ENCODE measurements around the gene SLC1A1.

The SLC1A1 gene

GRCh38 chr9:4620057-4620765 is 129.9 kb downstream of the SLC1A1 start:
- no peak for DNase-seq (ENCODE audit: low read depth)

- no peak for DNase-seq (ENCODE audit: low read depth)
These were observed 130.8 kb downstream of the SLC1A1 start for GRCh38 chr9:4620881-4621555.

- no peak for DNase-seq (ENCODE audit: low read depth)
These were observed 131.7 kb downstream of the SLC1A1 start for GRCh38 chr9:4622016-4622415.

GRCh38 chr9:4630836-4631235 is 140.6 kb downstream of the SLC1A1 start:
- DNase-seq (ENCODE audit: low read depth), result no peak

All from stimulated activated CD8-positive, alpha-beta memory T cell treated with anti-CD3 and anti-CD28 coated beads, Interleukin-7, amount 100 ng/mL, for 24 hours (primary cell).